GM21367 (cell line): Measurements from ENCODE around the gene PIN1.
"Not testable (repeated sequence)": the region's sequence is repeated elsewhere in the genome, so short reads cannot be mapped to it uniquely, and the experiment has no call there.

Source experiments
- ATAC-seq: cut with Tn5 transposase; IDR thresholded peaks from one replicate; pipeline ENCODE4 v1.9.1; 2021; ENCODE audit not compliant: unreplicated experiment

Gene PIN1

GRCh38 chr19:9834726-9835506 is at the start of gene PIN1:
TSS of gene PIN1 (plus strand) at chr19:9835318. CDS start at chr19:9835345, 27 bp downstream.
- peak; percentile 86 for ATAC-seq

GRCh38 chr19:9785367-9786331 is 49.5 kb upstream of the PIN1 start:
- ATAC-seq = peak; percentile 61

GRCh38 chr19:9786342-9786741 is 48.8 kb upstream of the PIN1 start:
- no peak for ATAC-seq

- no peak for ATAC-seq
These were observed 48.3 kb upstream of the PIN1 start for GRCh38 chr19:9786819-9787218.

GRCh38 chr19:9788604-9789003 is 46.5 kb upstream of the PIN1 start:
- not testable (repeated sequence) for ATAC-seq

- ATAC-seq = no peak
These were observed 46.1 kb upstream of the PIN1 start for GRCh38 chr19:9789066-9789465.

GRCh38 chr19:9789579-9789978 is 45.5 kb upstream of the PIN1 start:
- not testable (repeated sequence) for ATAC-seq

GRCh38 chr19:9791073-9791367 is 44.1 kb upstream of the PIN1 start:
- not testable (repeated sequence) for ATAC-seq

GRCh38 chr19:9791552-9792205 is 43.4 kb upstream of the PIN1 start:
- no peak for ATAC-seq

- ATAC-seq = no peak
These were observed 42.7 kb upstream of the PIN1 start for GRCh38 chr19:9792206-9793070.

- ATAC-seq = no peak
These were observed 42.0 kb upstream of the PIN1 start for GRCh38 chr19:9793071-9793591.

- ATAC-seq = no peak
These were observed 38.9 kb upstream of the PIN1 start for GRCh38 chr19:9796113-9796773.

GRCh38 chr19:9797871-9798270 is 37.2 kb upstream of the PIN1 start:
- no peak for ATAC-seq

GRCh38 chr19:9799162-9799561 is 36.0 kb upstream of the PIN1 start:
- no peak for ATAC-seq

- ATAC-seq = no peak
These were observed 33.1 kb upstream of the PIN1 start for GRCh38 chr19:9801976-9802375.

- ATAC-seq = no peak
These were observed 28.3 kb upstream of the PIN1 start for GRCh38 chr19:9806803-9807202.

GRCh38 chr19:9808855-9809824 is 26.0 kb upstream of the PIN1 start:
- no peak for ATAC-seq

GRCh38 chr19:9811139-9811538 is 24.0 kb upstream of the PIN1 start:
- ATAC-seq = no peak
